HG02588 (cell line): ENCODE measurements around the gene FANCG.

Experiments used
- ATAC-seq: cut with Tn5 transposase; IDR thresholded peaks from one replicate; pipeline ENCODE4 v1.9.1; 2021; ENCODE audit warnings: mild to moderate bottlenecking, moderate library complexity; ENCODE audit not compliant: unreplicated experiment

Gene FANCG

DNA sequence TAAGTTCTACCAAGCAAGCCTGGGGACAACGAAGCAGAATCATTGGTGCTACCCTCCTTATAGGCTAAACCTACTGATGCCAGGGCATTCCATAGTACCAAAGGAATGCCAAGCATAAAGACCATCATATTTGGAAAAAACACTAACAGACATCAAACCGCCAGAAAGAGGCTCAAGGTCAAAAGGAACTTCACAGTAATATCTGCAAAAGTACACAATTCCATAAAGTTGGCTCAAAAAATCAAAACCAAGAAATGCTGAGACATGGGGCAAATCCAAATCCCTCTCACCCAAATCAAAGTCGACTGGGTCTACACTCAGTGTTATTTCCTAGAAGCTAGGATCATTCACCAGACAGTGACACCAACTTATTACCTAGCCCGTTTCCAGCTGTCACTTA lies 10.7 kb downstream of the FANCG start:
- ATAC-seq, result no peak

DNA sequence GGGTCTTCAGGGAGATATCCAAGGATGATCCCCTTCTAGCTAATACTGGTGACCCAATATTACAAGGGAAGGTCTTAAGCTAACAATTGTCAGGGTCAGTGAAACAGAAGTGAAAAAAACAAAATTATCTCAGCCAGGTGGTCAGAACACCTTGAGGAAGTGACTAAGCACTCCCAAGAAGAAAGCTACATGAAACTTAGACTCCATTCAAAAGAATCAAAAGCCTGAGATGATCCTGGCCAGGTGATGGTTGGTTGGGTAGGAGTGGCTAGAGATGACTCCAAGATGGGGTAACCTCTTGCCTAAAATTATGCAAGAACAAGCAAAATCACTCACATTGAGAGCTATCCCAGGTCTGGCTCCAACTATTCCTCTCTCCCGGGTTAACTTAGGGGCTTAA lies 12.7 kb downstream of the FANCG start:
- ATAC-seq, result no peak

DNA sequence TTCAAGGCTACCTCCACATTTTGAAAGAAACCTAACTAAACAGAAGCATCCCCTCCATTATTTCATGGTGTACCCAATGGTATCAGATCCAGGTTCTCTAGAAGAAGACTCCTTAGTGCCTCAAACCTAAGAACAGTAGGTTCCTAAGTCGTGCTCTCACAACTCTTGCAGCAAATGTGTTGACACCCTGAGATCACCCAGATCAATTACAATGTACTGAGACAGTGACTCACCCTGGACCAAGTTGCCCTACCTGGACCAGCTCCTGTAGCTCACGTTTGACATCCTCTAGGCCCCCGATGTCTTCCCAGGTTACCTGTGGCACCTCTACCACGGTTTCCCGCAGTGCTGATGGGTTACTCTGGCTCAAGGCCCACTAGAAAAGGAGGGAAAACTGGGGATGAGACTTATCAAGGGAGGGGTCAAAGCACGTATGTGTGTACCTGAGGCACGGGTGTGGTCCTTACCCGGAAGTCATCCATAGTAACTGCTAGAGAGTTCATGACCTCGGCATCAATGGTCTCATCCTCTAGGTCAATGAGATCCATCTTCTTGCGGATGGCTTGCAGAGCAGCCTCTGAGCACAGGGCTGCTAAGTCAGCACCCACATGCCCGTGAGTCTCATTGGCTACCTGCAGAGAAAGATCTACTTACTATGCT lies 19.1 kb downstream of the FANCG start:
- ATAC-seq, result no peak

DNA sequence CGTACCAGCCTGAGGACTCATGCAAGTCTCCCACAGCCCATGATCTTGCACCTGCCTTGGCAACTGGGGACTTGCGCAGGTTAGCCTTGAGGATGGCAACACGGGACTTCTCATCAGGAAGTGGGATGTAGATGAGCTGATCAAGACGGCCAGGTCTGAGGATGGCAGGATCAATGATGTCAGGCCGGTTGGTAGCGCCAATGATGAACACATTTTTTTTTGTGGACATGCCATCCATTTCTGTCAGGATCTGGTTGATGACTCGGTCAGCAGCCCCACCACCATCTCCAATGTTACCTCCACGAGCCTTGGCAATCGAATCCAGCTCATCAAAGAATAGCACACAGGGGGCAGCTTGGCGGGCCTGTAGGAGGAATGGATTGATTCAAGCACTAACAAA lies 20.3 kb downstream of the FANCG start:
- no peak for ATAC-seq

DNA sequence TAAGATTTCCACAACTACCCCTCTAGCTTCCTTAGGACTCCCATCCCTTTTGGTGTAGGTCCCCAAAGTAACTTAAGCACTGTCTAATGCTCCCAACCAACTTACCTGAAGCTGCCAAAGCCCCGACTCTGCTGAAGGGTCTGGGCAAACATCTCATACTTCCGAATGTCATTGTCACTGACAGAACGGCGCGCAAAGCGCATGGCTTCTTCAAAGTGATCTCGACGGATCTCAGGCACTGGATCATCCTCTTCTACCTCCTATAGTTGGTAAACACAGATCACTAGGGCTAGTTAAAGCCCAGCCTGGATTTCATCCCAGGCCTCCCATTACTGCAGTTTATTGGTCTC lies 22.5 kb downstream of the FANCG start:
- ATAC-seq, result no peak

DNA sequence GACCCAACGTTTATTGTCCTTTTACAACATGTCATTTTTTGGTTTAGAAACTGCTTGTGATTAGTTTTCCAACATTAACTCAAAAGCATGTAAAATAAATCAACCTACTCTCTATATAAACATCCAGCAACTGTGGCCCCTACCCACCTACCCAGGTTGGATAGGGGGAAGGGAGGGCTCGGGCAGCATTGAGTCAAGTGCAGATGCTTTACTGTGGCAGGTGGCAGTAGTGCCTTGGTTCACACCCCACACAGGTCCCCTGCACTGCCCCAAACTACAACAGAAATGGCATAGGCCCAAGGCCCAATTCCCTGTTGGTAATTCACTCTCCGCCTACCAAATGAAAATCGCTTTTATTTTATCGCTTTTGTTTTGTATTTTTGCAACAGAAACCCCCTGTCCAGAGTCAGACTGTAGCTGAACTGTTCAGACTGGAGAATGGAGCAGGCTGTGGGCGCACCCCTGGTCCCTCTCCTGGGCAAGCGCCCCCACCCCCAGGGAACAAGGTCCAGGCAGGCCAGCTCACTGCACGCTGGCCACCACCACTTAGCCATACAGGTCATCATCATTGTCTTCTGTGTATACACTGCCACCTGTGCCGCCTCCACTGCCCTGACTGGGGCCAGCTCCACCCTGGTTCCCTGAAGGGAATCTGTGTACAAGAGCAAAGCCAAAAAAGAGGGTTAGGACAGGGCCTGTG lies 23.0 kb downstream of the FANCG start:
- no peak for ATAC-seq

DNA sequence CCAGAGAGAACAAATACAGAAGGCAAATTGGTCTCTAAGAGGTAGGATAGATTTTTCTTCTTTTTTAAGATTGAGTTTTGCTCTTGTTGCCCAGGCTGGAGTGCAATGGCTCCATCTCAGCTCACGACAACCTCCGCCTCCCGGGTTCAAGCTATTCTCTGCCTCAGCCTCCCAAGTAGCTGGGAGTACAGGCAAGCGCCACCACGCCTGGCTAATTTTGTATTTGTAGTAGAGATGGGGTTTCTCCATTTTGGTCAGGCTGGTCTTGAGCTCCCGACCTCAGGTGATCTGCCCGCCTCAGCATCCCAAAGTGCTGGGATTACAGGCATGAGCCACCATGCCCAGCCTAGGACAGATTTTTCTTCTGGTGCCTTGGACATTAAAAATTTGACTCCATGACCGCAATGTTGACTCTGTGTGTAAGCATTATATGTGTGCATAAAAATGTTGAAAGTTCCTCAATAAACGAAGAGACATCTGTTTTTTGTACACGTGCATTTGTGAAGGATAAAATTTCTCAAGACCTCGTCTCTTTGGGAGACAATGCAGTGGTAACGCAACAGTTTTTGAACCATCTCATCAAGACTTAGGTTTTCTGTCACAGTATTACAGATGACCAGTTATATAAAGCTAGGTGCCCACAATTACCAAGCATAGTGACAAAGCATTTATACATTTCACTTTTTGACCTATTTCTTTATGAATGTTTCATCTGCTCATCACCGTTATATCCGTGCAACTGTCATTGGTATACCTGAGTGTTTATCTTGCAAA lies 24.7 kb downstream of the FANCG start:
- no peak for ATAC-seq

DNA sequence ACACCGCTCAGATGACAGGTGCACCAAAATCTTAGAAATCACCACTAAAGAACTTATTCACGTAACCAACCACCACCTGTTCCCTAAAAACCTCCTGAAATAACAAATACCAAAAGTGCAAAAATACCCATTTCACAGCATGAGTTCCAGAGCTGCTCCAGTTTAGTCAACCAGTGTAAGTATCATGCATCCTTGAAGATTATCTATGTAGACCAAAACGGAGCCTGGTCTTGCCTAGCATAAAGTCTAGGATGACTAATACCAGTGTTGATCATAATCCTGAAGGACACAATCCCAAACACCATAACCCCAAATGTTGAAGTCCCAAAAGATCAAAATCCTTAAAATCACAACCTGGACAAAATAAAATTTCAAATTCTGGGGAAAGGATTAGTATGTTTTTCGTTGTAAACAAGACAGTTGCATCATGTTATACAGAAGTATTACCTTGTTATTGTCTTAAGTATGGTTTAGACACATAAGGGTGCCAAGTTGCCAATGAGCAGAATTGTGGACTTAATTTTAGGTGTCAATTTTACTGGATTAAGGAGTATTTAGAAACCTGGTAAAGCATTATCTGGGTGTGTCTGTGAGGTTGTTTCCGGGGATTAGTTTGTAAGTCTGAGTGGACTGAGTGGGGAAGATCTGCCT lies 25.4 kb downstream of the FANCG start:
- no peak for ATAC-seq

DNA sequence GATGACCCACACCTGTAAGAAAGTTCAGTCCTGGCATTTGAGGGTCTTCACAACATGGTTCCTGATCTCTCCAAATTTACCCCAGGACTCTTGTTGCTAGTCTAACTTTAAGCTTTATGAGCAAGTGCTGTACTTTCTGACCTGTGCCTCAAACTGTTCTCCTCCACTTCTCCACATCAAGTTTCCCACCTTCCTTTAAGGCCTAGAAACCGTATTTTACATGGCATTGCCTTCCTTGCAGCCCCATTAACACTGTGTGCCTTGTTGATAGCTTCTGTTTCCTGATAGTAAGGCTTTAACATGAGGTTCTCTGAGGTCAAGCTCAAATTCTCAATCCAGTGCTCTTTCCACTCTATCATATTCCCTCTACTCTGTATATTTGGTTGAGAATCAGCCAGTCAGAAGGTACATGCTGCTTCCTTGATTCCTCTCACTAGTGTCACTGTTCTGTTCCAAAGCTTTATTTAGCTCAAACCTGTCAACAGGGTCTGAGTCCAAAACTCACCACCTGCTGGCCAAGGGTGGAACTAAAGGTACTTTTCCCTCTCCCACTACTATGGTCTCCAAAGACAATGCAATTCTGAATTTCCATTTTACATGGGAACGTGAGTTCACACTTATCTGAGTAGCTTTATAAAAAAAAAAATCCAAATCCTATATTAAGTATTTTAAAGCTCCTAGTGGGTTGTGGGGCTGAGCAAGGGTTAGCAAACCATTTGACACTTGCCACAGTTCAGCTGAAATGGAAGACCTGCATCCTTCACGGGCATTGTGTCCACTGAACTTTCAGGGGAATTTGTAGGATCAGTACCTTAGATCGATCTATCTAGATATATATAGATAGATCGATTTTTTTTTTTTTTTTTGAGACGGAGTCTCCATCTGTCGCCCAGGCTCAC lies 28.4 kb downstream of the FANCG start:
- ATAC-seq, result no peak

DNA sequence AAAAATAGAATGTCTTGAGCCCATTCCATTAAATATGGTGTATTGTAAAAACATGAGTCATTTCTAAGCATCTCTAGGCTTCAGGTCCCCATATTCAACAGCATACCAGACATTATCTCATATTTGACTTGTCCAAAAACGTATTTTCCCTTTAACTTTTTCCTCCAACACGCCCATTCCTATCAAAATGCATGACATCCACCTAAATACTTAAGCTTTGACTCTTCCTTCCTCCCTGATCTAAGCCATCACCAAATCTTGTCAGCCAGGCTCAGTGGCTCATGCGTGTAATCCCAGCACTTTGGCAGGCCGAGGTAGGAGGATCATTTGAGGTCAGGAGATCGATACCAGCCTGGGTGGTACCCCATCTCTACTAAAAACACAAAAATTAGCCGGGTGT lies 31.2 kb downstream of the FANCG start:
- no peak for ATAC-seq

DNA sequence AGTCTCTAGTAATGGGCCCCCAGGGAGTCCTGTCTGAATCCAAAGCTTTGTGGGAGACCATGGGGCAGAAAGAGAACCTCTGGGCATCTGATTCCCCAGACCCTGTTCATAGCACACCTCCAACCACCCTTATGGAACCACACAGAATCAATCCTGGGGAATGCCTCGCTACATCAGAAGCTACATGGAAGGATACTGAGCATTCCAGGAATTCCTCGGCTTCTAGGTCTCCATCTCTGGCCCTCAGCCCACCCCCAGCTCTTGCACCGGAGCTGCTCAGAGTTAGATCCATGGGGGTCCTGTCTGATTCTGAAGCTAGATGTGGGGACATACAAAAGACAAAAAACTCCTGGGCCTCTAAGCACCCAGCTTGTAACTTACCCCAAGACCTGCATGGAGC lies 35.7 kb downstream of the FANCG start:
- ATAC-seq, result no peak

DNA sequence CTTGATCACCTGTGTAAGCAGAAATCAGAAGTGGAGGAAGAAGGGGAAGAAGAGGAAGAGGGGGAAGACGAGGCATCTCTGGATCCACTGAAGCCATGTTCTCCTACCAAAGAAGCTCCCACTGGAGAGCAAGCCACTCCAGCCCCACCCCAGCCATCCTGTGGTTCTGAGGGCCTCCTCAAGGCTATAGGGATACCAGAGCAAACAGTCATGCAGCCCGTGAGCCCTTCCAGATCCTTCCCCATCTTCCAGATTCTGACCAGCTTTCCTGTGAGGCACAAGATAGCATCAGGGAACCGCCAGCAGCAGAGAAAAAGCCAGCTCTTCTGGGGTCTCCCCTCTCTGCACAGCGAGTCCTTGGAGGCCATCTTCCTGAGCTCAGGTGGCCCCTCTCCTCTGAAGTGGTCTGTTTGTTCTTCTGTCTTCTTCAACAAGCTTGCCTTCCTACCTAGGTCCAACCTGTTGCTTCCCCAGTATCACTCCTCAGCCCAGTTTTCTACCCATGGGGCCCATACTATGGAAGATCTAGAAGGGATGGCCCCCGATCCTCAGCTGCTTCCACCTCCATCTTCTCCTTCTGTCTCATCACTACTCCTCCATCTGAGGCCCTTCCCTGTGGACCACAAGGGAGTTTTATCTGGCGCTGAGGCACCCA lies 36.7 kb downstream of the FANCG start:
- ATAC-seq, result no peak

DNA sequence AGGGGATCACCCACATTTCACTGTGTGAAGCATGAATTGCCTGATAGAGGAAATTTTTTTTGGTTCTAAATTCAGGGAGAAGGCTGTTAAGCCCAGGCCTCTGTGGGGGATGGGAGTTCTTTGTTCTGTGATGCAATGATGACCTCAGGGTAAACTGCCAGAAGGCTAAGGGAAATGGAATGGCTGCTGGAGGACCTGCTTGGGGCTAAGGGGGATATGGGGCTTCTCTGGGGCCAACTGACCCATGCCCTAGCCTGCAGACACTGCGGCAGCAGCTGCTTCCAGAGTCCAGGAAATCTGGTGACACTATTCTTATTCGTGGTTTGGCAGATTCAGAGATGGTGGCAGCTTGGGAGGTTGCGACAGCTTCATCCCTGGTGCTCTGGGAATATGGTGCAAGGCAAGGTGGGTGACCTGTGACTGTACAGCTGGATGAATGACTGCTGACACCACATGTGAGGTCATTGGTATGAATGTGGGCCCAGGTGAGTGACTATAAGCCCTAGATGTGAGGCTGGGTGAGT lies 37.6 kb downstream of the FANCG start:
- ATAC-seq, result no peak

DNA sequence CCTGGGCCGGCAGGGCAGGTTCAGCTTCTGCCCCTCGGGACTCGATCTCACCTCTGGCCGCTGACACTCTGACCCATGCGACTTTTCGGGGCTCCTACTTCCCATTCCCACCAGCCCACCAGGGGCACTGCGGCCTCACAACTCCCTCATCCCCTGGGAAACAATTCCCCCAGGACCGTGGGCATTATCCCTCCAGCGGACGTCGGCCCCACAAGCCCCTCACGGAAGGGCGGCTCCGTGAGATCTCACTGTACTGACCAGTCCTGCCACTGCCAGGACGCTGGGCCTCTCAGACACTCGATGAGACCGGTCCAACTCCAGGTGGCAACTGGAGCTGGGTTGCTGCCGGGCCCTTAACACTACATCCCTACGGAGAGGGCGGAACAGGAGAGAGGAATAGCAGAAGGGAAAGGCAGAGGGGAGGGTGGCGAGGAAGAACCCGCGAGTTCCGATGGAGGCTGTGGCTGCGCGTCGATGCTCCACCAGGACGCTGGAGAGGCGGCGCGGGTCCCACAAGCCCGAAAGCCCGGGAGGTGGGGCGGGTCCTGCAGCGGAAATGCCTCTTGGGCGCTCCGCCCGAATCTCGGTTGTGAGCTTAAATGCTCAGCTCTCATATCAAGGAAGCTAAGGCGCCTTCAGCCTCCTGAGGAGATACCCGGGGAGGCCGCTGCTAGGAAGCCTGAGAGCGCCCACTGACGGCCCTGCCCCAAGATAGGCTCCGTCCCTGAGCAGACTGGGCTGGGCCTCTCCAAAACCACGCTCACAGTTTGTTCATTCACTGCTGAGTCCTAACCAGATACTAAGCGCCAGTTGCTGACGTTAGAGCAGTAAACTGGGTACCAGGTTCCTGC lies 43.7 kb downstream of the FANCG start:
- ATAC-seq, result no peak

DNA sequence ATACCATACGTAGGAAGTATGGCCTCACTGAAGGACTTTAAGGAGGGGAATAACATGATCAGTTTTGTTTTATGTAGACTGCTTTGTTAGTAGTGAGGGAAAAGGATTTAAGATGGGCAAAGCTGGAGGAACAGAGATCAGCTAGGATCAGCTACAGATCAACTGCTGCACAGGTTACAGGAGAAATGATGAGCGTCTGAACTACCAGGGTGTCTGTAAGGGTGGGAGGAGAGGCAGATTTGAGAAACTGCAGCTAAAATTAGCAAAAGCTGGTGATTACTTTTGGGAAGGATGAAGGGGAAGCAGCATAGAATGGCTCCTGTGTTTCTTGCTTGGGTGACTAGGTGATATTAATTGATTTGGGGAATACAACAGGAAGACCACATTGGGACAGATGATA lies 46.6 kb downstream of the FANCG start:
- no peak for ATAC-seq

DNA sequence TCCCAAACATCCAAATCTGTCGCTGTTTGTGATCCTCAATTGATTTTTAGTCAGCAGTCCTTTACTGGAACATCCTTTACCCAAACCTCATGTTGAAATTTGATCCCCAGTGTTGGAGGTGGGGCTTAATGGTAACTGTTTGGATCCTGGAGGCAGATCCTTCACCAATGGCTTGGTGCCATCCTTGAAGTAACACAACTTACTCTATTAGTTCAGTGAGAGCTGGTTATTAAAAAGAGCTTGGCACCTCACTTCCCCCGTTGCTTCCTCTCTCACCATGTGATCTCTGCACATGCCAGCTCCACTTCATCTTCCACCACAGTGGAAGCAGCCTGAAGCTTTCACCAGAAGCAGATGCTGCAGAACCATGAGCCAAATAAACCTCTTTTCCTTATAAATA lies 49.9 kb downstream of the FANCG start:
- no peak for ATAC-seq

DNA sequence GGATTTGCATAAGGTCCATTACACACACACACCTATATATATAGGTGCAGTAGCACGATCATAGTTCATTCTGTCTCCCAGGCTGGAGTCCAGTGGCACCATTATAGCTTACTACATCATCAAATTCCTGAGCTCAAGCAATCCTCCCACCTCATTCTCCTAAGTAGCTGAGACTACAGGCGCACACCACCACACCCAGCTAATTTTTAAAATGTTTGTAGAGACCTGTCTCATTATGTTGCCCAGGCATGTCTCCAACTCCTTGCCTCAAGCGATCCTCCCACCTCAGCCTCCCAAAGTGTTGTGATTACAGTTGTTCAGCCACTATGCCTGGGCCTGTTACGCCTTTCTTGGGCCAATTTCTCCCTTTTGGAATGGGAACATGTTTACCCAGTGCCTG lies 50.5 kb downstream of the FANCG start:
- ATAC-seq, result no peak

DNA sequence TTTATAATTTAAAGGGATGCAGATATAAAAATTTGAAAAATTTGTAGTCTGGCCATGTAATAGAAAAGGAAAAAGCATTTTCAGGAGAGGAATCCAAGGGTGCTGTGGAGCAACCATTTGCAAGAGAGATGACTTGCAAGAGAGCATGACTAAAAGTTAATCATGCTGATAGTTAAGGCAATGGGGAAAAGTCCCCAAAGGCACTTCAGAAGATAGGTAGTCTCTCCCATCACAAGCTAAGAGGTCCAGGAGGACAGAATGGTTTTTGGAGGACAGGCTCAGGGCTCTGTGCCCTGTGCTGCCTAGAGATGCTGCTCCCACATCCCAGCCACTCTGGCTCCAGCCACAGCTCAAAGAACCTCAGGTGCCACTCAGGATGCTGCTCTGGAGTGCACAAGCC lies 51.4 kb downstream of the FANCG start:
- ATAC-seq, result no peak

DNA sequence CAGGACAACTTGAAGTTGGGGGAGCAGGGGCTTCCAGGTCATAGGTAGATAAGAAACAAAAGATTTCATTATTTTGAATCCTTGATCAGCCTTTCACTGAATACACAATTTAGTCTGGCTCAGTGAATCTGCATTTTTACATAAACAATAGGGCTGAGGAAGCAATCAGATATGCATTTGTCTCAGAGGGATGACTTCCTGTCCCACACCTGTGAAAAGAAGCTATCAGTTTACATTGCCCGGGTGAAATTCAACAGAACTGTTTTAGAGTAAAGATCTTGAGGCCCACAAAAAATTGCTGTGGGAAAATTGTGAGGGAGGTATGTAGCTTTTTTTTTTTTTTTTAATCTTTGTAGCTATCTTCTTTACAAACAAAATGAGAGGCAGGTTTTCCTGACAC lies 51.9 kb downstream of the FANCG start:
- ATAC-seq, result no peak
